Colonic mucosa (tissue), 4 donors: ENCODE results near the gene SSTR5. TPM values are rescaled to one million over a fixed set of nuclear protein-coding genes. Genes with fewer than 3 reads are reported as not detected.

ENCODE experiments used
- DNase-seq: peaks from one replicate; pipeline ENCODE4 v3.0.0-alpha.2; 2020
- H3K27ac ChIP-seq: fragments of 200-600 bp; one replicate; pipeline ENCODE4 v1.8.0; 2021
- H3K27me3 ChIP-seq: fragments of 200-600 bp; one replicate; pipeline ENCODE4 v1.8.0; 2021
- H3K36me3 ChIP-seq: fragments of 200-600 bp; one replicate; pipeline ENCODE4 v1.8.0; 2021
- H3K4me1 ChIP-seq: fragments of 200-600 bp; one replicate; pipeline ENCODE4 v1.8.0; 2021; ENCODE audit warnings: mild to moderate bottlenecking
- H3K4me3 ChIP-seq: fragments of 200-600 bp; one replicate; pipeline ENCODE4 v1.8.0; 2021
- H3K9ac ChIP-seq, 2 donors: one replicate each; pipeline ENCODE4 v1.7.0; 2013; ENCODE audit warnings: control low read depth in 2 of 2, low read depth in 2 of 2, low read length in 2 of 2
- H3K9me3 ChIP-seq: fragments of 200-600 bp; one replicate; pipeline ENCODE4 v1.8.0; 2021
- CTCF ChIP-seq: fragments of 200-600 bp; IDR thresholded peaks from one replicate; pipeline ENCODE4 v1.8.0; 2022; ENCODE audit warnings: antibody characterized with exemption, mild to moderate bottlenecking
- intact Hi-C: fragments of 100-400 bp; cut with DNase I; formaldehyde crosslinking; loops from one replicate; pipeline ENCODE4 v1.14.1; 2022
- total RNA-seq, 2 donors: library from RNA; stranded (reverse); fragmentation: NEBNext Ultra II Directional in 1 of 2; extraction: Animal tissue kit (Norgen Biotek cat#: 25700) in 1 of 2; gene quantifications; one replicate each; pipeline ENCODE4 v1.2.1, GENCODE V29; 2021
- donor health status: healthy.
- donor health status: DM: no; HTN: no; CAD: no.
- donor health status: DM: no; HTN: no; CAD: no.

The SSTR5 gene
- total RNA-seq, 2 donors from 2014 or later, result 0.24 to 0.37 TPM

GRCh38 chr16:1044460-1045309 lies 27.9 kb upstream of the SSTR5 start:
- no peak for TF ChIP-seq CTCF
- H3K4me1 ChIP-seq, result no peaks in the 10 kb centered on the region
- H3K27ac ChIP-seq, result no peak overlapping the region
- H3K27me3 ChIP-seq, result peaks cover 16% of the 10 kb centered on the region
- no peak for DNase-seq
- intact Hi-C loops, result no loop called here
- H3K36me3 ChIP-seq, result no peaks in the 10 kb centered on the region
- H3K9ac ChIP-seq, result no peak overlapping the region
- no peak overlapping the region for H3K4me3 ChIP-seq
- no peaks in the 10 kb centered on the region for H3K9me3 ChIP-seq

GRCh38 chr16:1045310-1045992 lies 27.1 kb upstream of the SSTR5 start:
- no peak for DNase-seq
- Histone ChIP-seq H3K27ac (no peak overlapping the region), H3K9ac (no peak overlapping the region), H3K36me3 (no peaks in the 10 kb centered on the region), H3K4me3 (no peak overlapping the region), H3K9me3 (no peaks in the 10 kb centered on the region), H3K4me1 (no peaks in the 10 kb centered on the region), H3K27me3 (peaks cover 16% of the 10 kb centered on the region)
- intact Hi-C loops, result no loop called here
- TF ChIP-seq CTCF, result no peak

- Histone ChIP-seq H3K4me1 (no peaks in the 10 kb centered on the region), H3K36me3 (no peaks in the 10 kb centered on the region), H3K27me3 (peaks cover 16% of the 10 kb centered on the region), H3K9me3 (no peaks in the 10 kb centered on the region), H3K27ac (no peak overlapping the region), H3K4me3 (no peak overlapping the region), H3K9ac (no peak overlapping the region)
- intact Hi-C loops, result no loop called here
- TF ChIP-seq CTCF, result no peak
- DNase-seq, result no peak
Observed at GRCh38 chr16:1045993-1046911, 26.3 kb upstream of the SSTR5 start.

- Histone ChIP-seq H3K9ac (no peak overlapping the region), H3K4me1 (no peaks in the 10 kb centered on the region), H3K4me3 (no peak overlapping the region), H3K9me3 (no peaks in the 10 kb centered on the region), H3K36me3 (no peaks in the 10 kb centered on the region), H3K27me3 (peaks cover 16% of the 10 kb centered on the region), H3K27ac (no peak overlapping the region)
- no peak for TF ChIP-seq CTCF
- DNase-seq, result no peak
- intact Hi-C loops, result no loop called here
Observed at GRCh38 chr16:1047123-1047522, 25.4 kb upstream of the SSTR5 start.

GRCh38 chr16:1047801-1048200 lies 24.7 kb upstream of the SSTR5 start:
- DNase-seq, result no peak

More at GRCh38 chr16:1047801-1048200, 24.7 kb upstream of the SSTR5 start:
- Histone ChIP-seq H3K27ac (no peak overlapping the region), H3K9ac (no peak overlapping the region), H3K36me3 (no peaks in the 10 kb centered on the region), H3K4me3 (no peak overlapping the region), H3K4me1 (no peaks in the 10 kb centered on the region), H3K27me3 (peaks cover 16% of the 10 kb centered on the region), H3K9me3 (no peaks in the 10 kb centered on the region)
- intact Hi-C loops, result no loop called here
- TF ChIP-seq CTCF, result no peak
